Ovary (tissue), 9 donors: ENCODE data around the gene LRCH4. TPM values are rescaled to one million over a fixed set of nuclear protein-coding genes. Genes with fewer than 3 reads are reported as not detected.

Experiments
- DNase-seq, 5 donors: peaks; one replicate each; pipeline ENCODE4 v3.0.0-alpha.2; 2019 to 2020
- H3K27ac ChIP-seq, 2 donors: fragments of 200-600 bp; one replicate each; pipeline versions ENCODE4 v1.5.1 to v1.8.0; 2019 to 2022
- H3K27me3 ChIP-seq: fragments of 200-600 bp; one replicate; pipeline ENCODE4 v1.8.0; 2022
- H3K36me3 ChIP-seq: fragments of 200-600 bp; sonication (generic); one replicate; pipeline ENCODE4 v1.5.1; 2019
- H3K4me1 ChIP-seq: one replicate; pipeline ENCODE4 v1.8.1; 2013; ENCODE audit warnings: mild to moderate bottlenecking, moderate library complexity; ENCODE audit not compliant: insufficient read depth
- H3K4me3 ChIP-seq: fragments of 200-600 bp; sonication (generic); one replicate; pipeline ENCODE4 v1.5.1; 2017
- H3K9me3 ChIP-seq, 2 donors: fragments of 200-600 bp in 1 of 2; sonication (generic) in 1 of 2; one replicate each; pipeline versions ENCODE4 v1.5.1 to v1.8.1; 2013 to 2019; ENCODE audit warnings: mild to moderate bottlenecking in 1 of 2, moderate library complexity in 1 of 2
- CTCF ChIP-seq, 3 donors: fragments of 450-650 bp in 2 of 3; fragments of 200-600 bp in 1 of 3; IDR thresholded peaks; one replicate each; pipeline versions ENCODE4 v1.5.1 to v1.8.0; 2016 to 2022; ENCODE audit warnings: antibody characterized with exemption in 3 of 3, mild to moderate bottlenecking in 1 of 3
- EP300 ChIP-seq: sonication (generic); formaldehyde crosslinking; IDR thresholded peaks from one replicate; pipeline ENCODE4 v1.6.1; 2017; ENCODE audit warnings: antibody characterized with exemption
- POLR2A ChIP-seq: fragments of 450-650 bp; IDR thresholded peaks from one replicate; pipeline ENCODE4 v1.6.1; 2017; ENCODE audit warnings: antibody characterized with exemption, mild to moderate bottlenecking, moderate library complexity
- WGBS, 3 donors: extraction: QIAGEN DNeasy Blood & Tissue Kit in 1 of 3; methylation state at CpG; one replicate each; pipeline versions ENCODE4 v1.1.5 to v1.1.7; 2013 to 2017; 5-methylcytosine and 5-hydroxymethylcytosine counted together
- intact Hi-C, 4 donors: fragments of 100-400 bp; cut with DNase I; formaldehyde crosslinking; loops; one replicate each; pipeline versions ENCODE4 v1.11.0 to v1.15.1; 2022 to 2023
- polyA plus RNA-seq, 2 donors: library from polyadenylated mRNA; stranded (reverse); fragments of 200-250 nt in 1 of 2; fragments of 350-450 nt in 1 of 2; fragmentation: Illumina TruSeq in 1 of 2; extraction: RNeasy Lipid Tissue Mini Kit (QIAGEN cat#74804) in 1 of 2; gene quantifications; one replicate each; pipeline ENCODE4 v1.2.3, GENCODE V29; 2013 to 2014
- total RNA-seq, 7 donors: library from RNA; depleted of rRNA in 2 of 7; stranded (reverse); fragments of >200 nt in 2 of 7; fragmentation: NEBNext Ultra II Directional in 3 of 7; extraction: Animal tissue kit (Norgen Biotek cat#: 25700) in 3 of 7; gene quantifications; one replicate each; pipeline versions ENCODE4 v1.1.0 to v1.2.4, GENCODE V29; 2016 to 2023
- donor health status: DM: no; HTN: no; CAD: no; lungs with moderate emphysema.
- donor health status: DM: no; HTN: no; CAD: no.
- donor health status: Bipolar disorder and iron deficiency.
- donor health status: DM: yes; HTN: yes; CAD: no.
- donor health status: DM: no; HTN: no; CAD: no.
- donor health status: DM: yes; HTN: yes; CAD: no.

Gene LRCH4
- total and polyA plus RNA-seq, 9 donors, result 3.5 to 133 (median 79.2) TPM

DNA sequence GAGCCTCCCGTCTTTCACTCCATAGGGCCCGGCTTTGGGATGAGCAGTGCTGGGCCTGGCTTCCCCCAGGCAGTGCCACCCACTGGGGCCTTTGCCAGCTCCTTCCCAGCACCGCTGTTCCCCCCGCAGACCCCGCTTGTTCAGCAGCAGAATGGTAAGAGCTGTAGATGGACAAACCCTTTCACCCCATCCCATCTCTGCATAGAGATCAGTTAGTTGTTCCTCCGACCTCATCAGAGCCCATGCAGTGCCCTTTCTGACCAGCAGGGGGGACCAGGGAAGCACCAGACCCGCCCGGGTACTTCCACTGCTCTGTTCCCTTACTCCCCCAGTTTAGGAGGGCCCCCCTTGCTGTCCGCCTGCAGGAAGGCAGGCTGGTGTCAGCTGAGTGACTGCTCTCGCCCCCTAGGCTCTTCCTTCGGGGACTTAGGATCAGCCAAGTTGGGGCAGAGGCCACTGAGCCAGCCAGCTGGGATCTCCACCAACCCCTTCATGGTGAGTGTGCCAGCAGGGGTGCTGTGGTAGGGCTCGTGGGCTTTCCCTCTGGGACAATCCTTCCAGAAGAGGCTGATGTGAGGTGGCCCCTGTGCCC lies 22.0 kb downstream of the LRCH4 start:
- intact Hi-C loops, result loop anchor here (5.0 kb wide), 4 partner anchors 92 to 128 kb away; partner anchors contain the start of gene GIGYF1 (in 1 of the 4)
- no peaks in the 10 kb centered on the region for H3K27me3 ChIP-seq
- H3K4me3 ChIP-seq, result no peak overlapping the region
- DNase-seq, result peak; percentile 74 to 88 (median 85)
- no peak for TF ChIP-seq POLR2A
- TF ChIP-seq CTCF (IDR thresholded peaks at IDR 0.05), result peak; percentile 79 to 90 (median 87)
- peak overlapping the region in 1 of 2 donors; percentile 18 for H3K27ac ChIP-seq
- 36 to 42% (median 41%) methylated on average over 11 to 12 of the region's 12 CpGs for WGBS, 3 donors
- no peaks in the 10 kb centered on the region for H3K9me3 ChIP-seq
- no peaks in the 10 kb centered on the region for H3K36me3 ChIP-seq
- H3K4me1 ChIP-seq, result peaks cover 15% of the 10 kb centered on the region

- H3K27me3 ChIP-seq, result no peaks in the 10 kb centered on the region
- H3K27ac ChIP-seq, result no peak overlapping the region
- 91 to 96% (median 91%) methylated on average over 8 of the region's 8 CpGs for WGBS, 3 donors
- no peak overlapping the region for H3K4me3 ChIP-seq
- peaks cover 11% of the 10 kb centered on the region for H3K4me1 ChIP-seq
- TF ChIP-seq CTCF (IDR thresholded peaks at IDR 0.05), result no peak
- TF ChIP-seq POLR2A, result no peak
- TF ChIP-seq EP300, result no peak
- DNase-seq, result no peak
- no peaks in the 10 kb centered on the region for H3K36me3 ChIP-seq
- intact Hi-C loops, result loop anchor here (5.0 kb wide), 4 partner anchors 91 to 129 kb away; partner anchors contain the start of gene GIGYF1 (in 1 of the 4)
- no peaks in the 10 kb centered on the region for H3K9me3 ChIP-seq
Measured at GRCh38 chr7:100563100-100563564, 22.8 kb downstream of the LRCH4 start.

- Histone ChIP-seq H3K9me3 (no peaks in the 10 kb centered on the region), H3K27ac (no peak overlapping the region), H3K36me3 (no peaks in the 10 kb centered on the region), H3K27me3 (no peaks in the 10 kb centered on the region), H3K4me3 (no peak overlapping the region), H3K4me1 (peaks cover 6% of the 10 kb centered on the region)
- peak in 1 of 5 donors; percentile 46 for DNase-seq
- 87 to 89% (median 88%) methylated on average over 26 of the region's 26 CpGs for WGBS, 3 donors
- intact Hi-C loops, result loop anchor here (5.0 kb wide), 4 partner anchors 90 to 130 kb away; partner anchors contain the start of gene GIGYF1 (in 1 of the 4)
- no peak for TF ChIP-seq POLR2A
- no peak for TF ChIP-seq EP300
- TF ChIP-seq CTCF (IDR thresholded peaks at IDR 0.05), result no peak
Measured at GRCh38 chr7:100562195-100563099, 23.5 kb downstream of the LRCH4 start.

- H3K27me3 ChIP-seq, result no peaks in the 10 kb centered on the region
- intact Hi-C loops, result loop anchor here (5.0 kb wide), 4 partner anchors 89 to 131 kb away; partner anchors contain the start of gene GIGYF1 (in 1 of the 4)
- DNase-seq, result no peak
- no peak overlapping the region for H3K27ac ChIP-seq
- H3K4me1 ChIP-seq, result no peaks in the 10 kb centered on the region
- H3K4me3 ChIP-seq, result no peak overlapping the region
- TF ChIP-seq EP300 (no peak), POLR2A (no peak), CTCF (IDR thresholded peaks at IDR 0.05) (no peak)
- H3K36me3 ChIP-seq, result no peaks in the 10 kb centered on the region
- H3K9me3 ChIP-seq, result no peaks in the 10 kb centered on the region
- WGBS, 3 donors, result 95% methylated on average over 12 of the region's 12 CpGs
Measured at GRCh38 chr7:100561491-100562194, 24.3 kb downstream of the LRCH4 start.
